Osteoblast (primary cell): ENCODE data around the gene SNTG2. TPM values are rescaled to one million over a fixed set of nuclear protein-coding genes. Genes with fewer than 3 reads are reported as not detected.

ENCODE experiments used
- DNase-seq: peaks from one replicate; pipeline ENCODE4 v3.0.0; 2011; ENCODE audit warnings: low spot score, mixed read lengths; ENCODE audit not compliant: insufficient read length; ENCODE audit errors: missing footprints
- H2AFZ ChIP-seq: 2 replicates; pipeline ENCODE4 v1.6.0; 2011; ENCODE audit warnings: mild to moderate bottlenecking, low read length
- H3K27ac ChIP-seq: 2 replicates; pipeline ENCODE4 v1.5.1; 2011; ENCODE audit warnings: mild to moderate bottlenecking, low read depth, low read length, moderate library complexity
- H3K27me3 ChIP-seq: 2 replicates; pipeline ENCODE4 v1.6.0; 2012; ENCODE audit warnings: mild to moderate bottlenecking, control low read depth, inconsistent platforms, low read length, moderate library complexity; ENCODE audit not compliant: insufficient read depth
- H3K36me3 ChIP-seq: 2 replicates; pipeline ENCODE4 v1.5.1; 2011; ENCODE audit warnings: mild to moderate bottlenecking, low read length, control low read depth, moderate library complexity; ENCODE audit not compliant: insufficient read depth
- H3K4me1 ChIP-seq: 2 replicates; pipeline ENCODE4 v1.5.1; 2011; ENCODE audit warnings: mild to moderate bottlenecking, low read length, control low read depth, moderate library complexity; ENCODE audit not compliant: insufficient read depth
- H3K4me2 ChIP-seq: 2 replicates; pipeline ENCODE4 v1.6.0; 2011; ENCODE audit warnings: mild to moderate bottlenecking, low read length; ENCODE audit not compliant: insufficient read depth
- H3K4me3 ChIP-seq: fragments of 200-600 bp; sonication (generic); 3 replicates; pipeline ENCODE4 v1.5.1; 2012; ENCODE audit warnings: mild to moderate bottlenecking, low read length, inconsistent platforms; ENCODE audit not compliant: insufficient read depth
- H3K79me2 ChIP-seq: 2 replicates; pipeline ENCODE4 v1.6.0; 2012; ENCODE audit warnings: mild to moderate bottlenecking, low read length, control low read depth, inconsistent platforms; ENCODE audit not compliant: insufficient read depth
- H3K9me3 ChIP-seq: 2 replicates; pipeline ENCODE4 v1.5.1; 2011; ENCODE audit warnings: low read depth, low read length, control low read depth
- H4K20me1 ChIP-seq: 2 replicates; pipeline ENCODE4 v1.6.0; 2012; ENCODE audit warnings: mild to moderate bottlenecking, low read length, control low read depth; ENCODE audit not compliant: insufficient read depth
- total RNA-seq: library from RNA; depleted of rRNA; stranded (reverse); fragments of >200 nt; gene quantifications from 2 replicates; pipeline ENCODE4 v1.2.3, GENCODE V29; 2012
- TF ChIP-seq, protein P1 (sequence below): IDR thresholded peaks from 2 replicates; pipeline ENCODE4 v1.5.1; 2011; ENCODE audit warnings: mild to moderate bottlenecking, low read depth, low read length, moderate library complexity; ENCODE audit errors: extremely low read depth

The SNTG2 gene
- total RNA-seq, 1 donor: 1.4 TPM

DNA sequence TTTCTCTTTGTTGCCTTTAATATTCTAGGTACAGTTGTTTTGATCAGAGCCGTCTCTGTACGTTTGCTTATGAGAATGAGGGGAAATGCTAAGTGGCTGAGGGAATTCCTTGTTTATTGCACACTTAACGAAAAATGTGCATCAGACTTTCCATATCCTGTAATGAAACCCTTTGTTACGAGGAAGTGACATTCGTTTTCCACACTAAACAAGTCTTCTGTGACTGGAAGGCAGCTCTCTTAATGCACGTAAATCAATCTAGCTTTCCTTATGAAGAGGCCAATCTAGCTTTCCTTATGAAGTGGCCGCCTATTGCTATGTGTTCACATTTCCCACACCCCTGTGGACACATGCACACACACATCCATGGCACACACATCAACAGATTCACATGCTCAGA, 186.2 kb downstream of the SNTG2 start:
- Histone ChIP-seq H3K4me3 (no peak overlapping the region), H3K79me2 (no peaks in the 10 kb centered on the region), H4K20me1 (no peaks in the 10 kb centered on the region), H3K4me2 (no peak overlapping the region), H3K36me3 (no peaks in the 10 kb centered on the region), H2AFZ (no peak overlapping the region), H3K9me3 (no peaks in the 10 kb centered on the region), H3K27ac (no peak overlapping the region), H3K27me3 (no peaks in the 10 kb centered on the region), H3K4me1 (no peaks in the 10 kb centered on the region)
- TF ChIP-seq, protein P1, sequence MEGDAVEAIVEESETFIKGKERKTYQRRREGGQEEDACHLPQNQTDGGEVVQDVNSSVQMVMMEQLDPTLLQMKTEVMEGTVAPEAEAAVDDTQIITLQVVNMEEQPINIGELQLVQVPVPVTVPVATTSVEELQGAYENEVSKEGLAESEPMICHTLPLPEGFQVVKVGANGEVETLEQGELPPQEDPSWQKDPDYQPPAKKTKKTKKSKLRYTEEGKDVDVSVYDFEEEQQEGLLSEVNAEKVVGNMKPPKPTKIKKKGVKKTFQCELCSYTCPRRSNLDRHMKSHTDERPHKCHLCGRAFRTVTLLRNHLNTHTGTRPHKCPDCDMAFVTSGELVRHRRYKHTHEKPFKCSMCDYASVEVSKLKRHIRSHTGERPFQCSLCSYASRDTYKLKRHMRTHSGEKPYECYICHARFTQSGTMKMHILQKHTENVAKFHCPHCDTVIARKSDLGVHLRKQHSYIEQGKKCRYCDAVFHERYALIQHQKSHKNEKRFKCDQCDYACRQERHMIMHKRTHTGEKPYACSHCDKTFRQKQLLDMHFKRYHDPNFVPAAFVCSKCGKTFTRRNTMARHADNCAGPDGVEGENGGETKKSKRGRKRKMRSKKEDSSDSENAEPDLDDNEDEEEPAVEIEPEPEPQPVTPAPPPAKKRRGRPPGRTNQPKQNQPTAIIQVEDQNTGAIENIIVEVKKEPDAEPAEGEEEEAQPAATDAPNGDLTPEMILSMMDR: no peak
- no peak for DNase-seq

DNA sequence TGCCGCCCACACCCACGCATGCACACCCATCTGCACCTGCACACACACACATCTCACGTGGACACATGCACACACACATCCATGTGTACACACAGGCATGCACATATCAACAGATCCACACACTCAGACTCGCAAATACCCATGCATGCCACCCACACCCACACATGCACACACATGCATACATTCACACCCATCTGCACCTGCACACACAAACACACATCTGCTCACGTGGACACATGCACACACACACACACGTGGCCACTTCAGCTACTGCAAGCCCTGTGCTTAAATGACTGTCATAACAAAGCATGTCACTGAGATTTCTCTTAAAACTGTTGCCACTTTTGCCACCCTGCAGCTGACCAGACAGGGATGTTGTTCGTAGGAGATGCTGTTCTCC, 186.6 kb downstream of the SNTG2 start:
- Histone ChIP-seq H3K4me1 (no peaks in the 10 kb centered on the region), H3K9me3 (no peaks in the 10 kb centered on the region), H2AFZ (no peak overlapping the region), H3K27ac (no peak overlapping the region), H3K27me3 (no peaks in the 10 kb centered on the region), H3K79me2 (no peaks in the 10 kb centered on the region), H3K36me3 (no peaks in the 10 kb centered on the region), H4K20me1 (no peaks in the 10 kb centered on the region), H3K4me2 (no peak overlapping the region), H3K4me3 (no peak overlapping the region)
- TF ChIP-seq, protein P1: no peak
- DNase-seq: no peak

DNA sequence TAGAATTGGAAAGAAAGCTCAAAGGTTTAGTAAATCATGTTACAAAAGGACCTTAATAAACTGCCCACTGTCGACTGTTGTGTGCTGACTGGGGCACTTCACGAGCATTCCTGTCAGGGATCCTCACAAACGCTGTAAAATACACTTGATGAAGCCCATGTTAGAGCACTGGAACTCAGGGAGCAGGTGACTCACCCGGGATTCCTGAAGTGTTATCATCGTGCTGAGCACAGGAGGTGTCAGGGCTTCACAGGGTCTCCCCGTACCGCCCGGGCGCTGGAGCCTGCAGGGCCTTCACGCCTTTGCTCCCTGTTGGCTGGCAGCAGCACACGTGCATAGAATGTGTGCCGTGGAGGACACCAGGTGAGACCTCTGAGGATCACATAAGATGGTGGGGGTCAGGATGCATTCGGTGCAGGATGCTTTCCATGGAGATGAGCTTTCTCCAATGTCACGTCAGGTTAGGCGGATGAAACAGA, 187.3 kb downstream of the SNTG2 start:
- Histone ChIP-seq H4K20me1 (no peaks in the 10 kb centered on the region), H3K27ac (no peak overlapping the region), H3K79me2 (no peaks in the 10 kb centered on the region), H3K36me3 (no peaks in the 10 kb centered on the region), H3K4me2 (no peak overlapping the region), H3K9me3 (no peaks in the 10 kb centered on the region), H3K4me3 (no peak overlapping the region), H3K4me1 (no peaks in the 10 kb centered on the region), H3K27me3 (no peaks in the 10 kb centered on the region), H2AFZ (no peak overlapping the region)
- DNase-seq: peak; percentile 8
- TF ChIP-seq, protein P1: no peak

DNA sequence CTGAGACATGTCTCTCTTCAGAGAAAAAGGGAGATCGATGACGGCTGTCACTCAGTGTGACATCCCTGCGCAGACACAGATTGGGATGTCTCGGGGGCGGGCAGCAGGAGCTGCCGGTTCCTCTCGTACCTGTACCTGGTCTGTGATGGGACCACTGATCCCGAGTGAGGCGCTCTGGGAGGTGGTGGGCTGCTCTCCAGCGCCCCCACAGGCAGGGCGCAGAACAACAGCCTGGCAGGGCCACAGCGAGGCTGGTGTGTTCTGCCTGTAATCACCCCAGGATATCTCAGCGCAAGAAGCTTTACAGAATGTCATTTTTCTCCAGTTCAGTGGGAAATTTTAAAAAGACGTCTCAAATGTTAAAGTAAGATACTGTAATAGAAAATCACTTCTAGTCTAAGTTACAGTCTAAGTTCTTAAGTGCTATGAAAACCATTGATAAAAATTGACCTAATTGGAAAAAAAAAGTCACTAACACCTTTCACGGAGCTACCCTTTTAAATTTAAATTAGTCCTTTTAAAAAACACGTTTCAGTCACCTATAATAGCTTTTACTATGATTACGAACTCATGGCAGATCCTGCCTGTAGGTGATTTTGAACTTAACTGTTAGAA, 189.8 kb downstream of the SNTG2 start:
- TF ChIP-seq, protein P1: peak; percentile 81
- H3K4me1 ChIP-seq: no peaks in the 10 kb centered on the region
- DNase-seq: peak; percentile 41
- no peak overlapping the region for H3K4me3 ChIP-seq
- H3K79me2 ChIP-seq: no peaks in the 10 kb centered on the region
- H4K20me1 ChIP-seq: no peaks in the 10 kb centered on the region
- no peak overlapping the region for H3K4me2 ChIP-seq
- no peak overlapping the region for H3K27ac ChIP-seq
- H3K36me3 ChIP-seq: no peaks in the 10 kb centered on the region
- no peaks in the 10 kb centered on the region for H3K27me3 ChIP-seq
- no peak overlapping the region for H2AFZ ChIP-seq
- no peaks in the 10 kb centered on the region for H3K9me3 ChIP-seq
